Measurements from ENCODE around the gene ANKMY2. TPM values are rescaled to one million over a fixed set of nuclear protein-coding genes. Genes with fewer than 3 reads are reported as not detected.

Gene ANKMY2
- total and polyA plus RNA-seq, 2 donors (not counting 1 experiment from before 2014, with no cell fraction given), result 34.3 to 50.4 TPM

GRCh38 chr7:16583834-16584233 lies 61.7 kb downstream of the ANKMY2 start:
- TF ChIP-seq EZH2 (IDR thresholded peaks at IDR 0.05; ENCODE audit: low read length, missing control alignments), result no peak
- TF ChIP-seq, protein P1, sequence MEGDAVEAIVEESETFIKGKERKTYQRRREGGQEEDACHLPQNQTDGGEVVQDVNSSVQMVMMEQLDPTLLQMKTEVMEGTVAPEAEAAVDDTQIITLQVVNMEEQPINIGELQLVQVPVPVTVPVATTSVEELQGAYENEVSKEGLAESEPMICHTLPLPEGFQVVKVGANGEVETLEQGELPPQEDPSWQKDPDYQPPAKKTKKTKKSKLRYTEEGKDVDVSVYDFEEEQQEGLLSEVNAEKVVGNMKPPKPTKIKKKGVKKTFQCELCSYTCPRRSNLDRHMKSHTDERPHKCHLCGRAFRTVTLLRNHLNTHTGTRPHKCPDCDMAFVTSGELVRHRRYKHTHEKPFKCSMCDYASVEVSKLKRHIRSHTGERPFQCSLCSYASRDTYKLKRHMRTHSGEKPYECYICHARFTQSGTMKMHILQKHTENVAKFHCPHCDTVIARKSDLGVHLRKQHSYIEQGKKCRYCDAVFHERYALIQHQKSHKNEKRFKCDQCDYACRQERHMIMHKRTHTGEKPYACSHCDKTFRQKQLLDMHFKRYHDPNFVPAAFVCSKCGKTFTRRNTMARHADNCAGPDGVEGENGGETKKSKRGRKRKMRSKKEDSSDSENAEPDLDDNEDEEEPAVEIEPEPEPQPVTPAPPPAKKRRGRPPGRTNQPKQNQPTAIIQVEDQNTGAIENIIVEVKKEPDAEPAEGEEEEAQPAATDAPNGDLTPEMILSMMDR (conservative IDR thresholded peaks at IDR 0.05 in 1 of 2, IDR thresholded peaks at IDR 0.05 in 1 of 2; ENCODE audit: low read depth in 1 of 2, low read length in 2 of 2), result no peak
- Histone ChIP-seq H3K36me3 (ENCODE audit: control insufficient read depth, insufficient read depth, low read length) (no peaks in the 10 kb centered on the region), H3K4me1 (ENCODE audit: control insufficient read depth, extremely low read depth, insufficient read depth, low read length) (no peaks in the 10 kb centered on the region), H4K20me1 (ENCODE audit: control insufficient read depth, extremely low read depth, insufficient read depth, low read length) (no peaks in the 10 kb centered on the region), H3K79me2 (ENCODE audit: control insufficient read depth, insufficient read depth, low read length) (no peaks in the 10 kb centered on the region), H3K27ac (ENCODE audit: insufficient read depth, low read length) (no peak overlapping the region), H3K4me3 (replicated peaks in 1 of 4; ENCODE audit: control extremely low read depth in 1 of 4, insufficient read depth in 1 of 4, low read depth in 3 of 4, low read length in 4 of 4) (no peak overlapping the region), H3K9me3 (ENCODE audit: control insufficient read depth, insufficient read depth, low read depth, low read length) (no peaks in the 10 kb centered on the region), H3K9ac (ENCODE audit: insufficient read depth, low read length) (no peak overlapping the region), H2AFZ (ENCODE audit: low read length) (no peak overlapping the region), H3K27me3 (ENCODE audit: control insufficient read depth, insufficient read depth, low read length) (no peaks in the 10 kb centered on the region), H3K4me2 (ENCODE audit: extremely low read depth, insufficient read depth, low read length) (no peak overlapping the region)
- no peak for DNase-seq (ENCODE audit: low read depth in 2 of 2)

DNA sequence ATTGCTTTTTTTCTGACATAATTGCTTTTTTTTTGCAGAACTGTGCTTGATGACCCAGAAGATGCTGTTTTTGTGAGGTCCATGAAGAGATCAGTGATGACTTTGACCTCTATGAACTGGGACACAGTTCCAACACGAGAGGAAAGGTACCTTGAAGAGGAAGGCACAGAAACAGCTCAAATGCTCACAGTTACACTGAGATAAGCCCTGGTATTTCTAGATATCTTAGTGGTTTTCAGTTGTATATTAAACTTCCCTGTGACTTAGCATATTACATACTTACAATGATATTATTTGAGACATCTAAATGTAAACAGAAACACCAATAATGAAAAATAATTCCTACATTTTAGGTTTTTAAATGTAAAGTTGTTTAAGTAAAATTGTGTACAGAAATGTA lies 64.3 kb downstream of the ANKMY2 start:
- H3K79me2 ChIP-seq (ENCODE audit: control insufficient read depth, insufficient read depth, low read length), result no peaks in the 10 kb centered on the region
- H3K4me2 ChIP-seq (ENCODE audit: extremely low read depth, insufficient read depth, low read length), result no peak overlapping the region
- no peaks in the 10 kb centered on the region for H3K27me3 ChIP-seq (ENCODE audit: control insufficient read depth, insufficient read depth, low read length)
- H3K4me1 ChIP-seq (ENCODE audit: control insufficient read depth, extremely low read depth, insufficient read depth, low read length), result no peaks in the 10 kb centered on the region
- no peak overlapping the region for H2AFZ ChIP-seq (ENCODE audit: low read length)
- H3K9me3 ChIP-seq (ENCODE audit: control insufficient read depth, insufficient read depth, low read depth, low read length), result no peaks in the 10 kb centered on the region
- no peaks in the 10 kb centered on the region for H3K36me3 ChIP-seq (ENCODE audit: control insufficient read depth, insufficient read depth, low read length)
- H3K9ac ChIP-seq (ENCODE audit: insufficient read depth, low read length), result no peak overlapping the region
- no peak overlapping the region for H3K4me3 ChIP-seq (replicated peaks in 1 of 4; ENCODE audit: control extremely low read depth in 1 of 4, insufficient read depth in 1 of 4, low read depth in 3 of 4, low read length in 4 of 4)
- no peak overlapping the region for H3K27ac ChIP-seq (ENCODE audit: insufficient read depth, low read length)
- TF ChIP-seq, protein P1 (conservative IDR thresholded peaks at IDR 0.05 in 1 of 2, IDR thresholded peaks at IDR 0.05 in 1 of 2; ENCODE audit: low read depth in 1 of 2, low read length in 2 of 2), result no peak
- TF ChIP-seq EZH2 (IDR thresholded peaks at IDR 0.05; ENCODE audit: low read length, missing control alignments), result no peak
- no peaks in the 10 kb centered on the region for H4K20me1 ChIP-seq (ENCODE audit: control insufficient read depth, extremely low read depth, insufficient read depth, low read length)
- no peak for DNase-seq (ENCODE audit: low read depth in 2 of 2)

DNA sequence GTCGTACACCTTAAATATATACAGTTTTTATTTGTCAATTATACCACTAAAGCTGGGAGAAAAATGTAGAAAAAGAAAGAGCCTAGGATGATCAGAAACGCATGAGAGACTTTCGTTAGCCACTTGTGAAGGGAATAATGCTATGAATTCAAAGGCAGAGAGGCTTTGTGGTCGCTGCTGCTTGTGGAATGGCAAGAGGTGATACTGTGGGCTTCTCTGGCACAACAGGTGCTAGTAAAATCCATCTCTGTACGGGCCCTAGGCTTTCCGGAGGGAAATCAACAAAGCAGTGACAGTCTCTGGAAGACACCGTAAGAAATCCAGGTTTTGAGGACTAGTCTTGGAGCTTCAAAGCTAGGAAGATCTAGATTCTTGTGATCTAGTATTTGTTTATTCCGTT lies 66.3 kb downstream of the ANKMY2 start:
- H3K79me2 ChIP-seq (ENCODE audit: control insufficient read depth, insufficient read depth, low read length), result no peaks in the 10 kb centered on the region
- H3K36me3 ChIP-seq (ENCODE audit: control insufficient read depth, insufficient read depth, low read length), result no peaks in the 10 kb centered on the region
- H2AFZ ChIP-seq (ENCODE audit: low read length), result no peak overlapping the region
- TF ChIP-seq, protein P1 (conservative IDR thresholded peaks at IDR 0.05 in 1 of 2, IDR thresholded peaks at IDR 0.05 in 1 of 2; ENCODE audit: low read depth in 1 of 2, low read length in 2 of 2), result no peak
- no peak for TF ChIP-seq EZH2 (IDR thresholded peaks at IDR 0.05; ENCODE audit: low read length, missing control alignments)
- no peaks in the 10 kb centered on the region for H4K20me1 ChIP-seq (ENCODE audit: control insufficient read depth, extremely low read depth, insufficient read depth, low read length)
- no peaks in the 10 kb centered on the region for H3K9me3 ChIP-seq (ENCODE audit: control insufficient read depth, insufficient read depth, low read depth, low read length)
- DNase-seq (ENCODE audit: low read depth in 2 of 2), result no peak
- H3K4me2 ChIP-seq (ENCODE audit: extremely low read depth, insufficient read depth, low read length), result no peak overlapping the region
- H3K27ac ChIP-seq (ENCODE audit: insufficient read depth, low read length), result no peak overlapping the region
- H3K27me3 ChIP-seq (ENCODE audit: control insufficient read depth, insufficient read depth, low read length), result no peaks in the 10 kb centered on the region
- H3K4me1 ChIP-seq (ENCODE audit: control insufficient read depth, extremely low read depth, insufficient read depth, low read length), result no peaks in the 10 kb centered on the region
- no peak overlapping the region for H3K4me3 ChIP-seq (replicated peaks in 1 of 4; ENCODE audit: control extremely low read depth in 1 of 4, insufficient read depth in 1 of 4, low read depth in 3 of 4, low read length in 4 of 4)
- H3K9ac ChIP-seq (ENCODE audit: insufficient read depth, low read length), result no peak overlapping the region
